Brain microvascular endothelial cell (primary cell): ENCODE data around the gene SGSM2.

ENCODE experiments used
- DNase-seq: peaks from one replicate; pipeline ENCODE4 v3.0.0-alpha.2; 2020
- H3K27ac ChIP-seq: fragments of 250-450 bp; sonication (Bioruptor Pico); 2 replicates; pipeline ENCODE4 v1.5.1; 2020; ENCODE audit warnings: mild to moderate bottlenecking, moderate library complexity
- H3K27me3 ChIP-seq: fragments of 250-450 bp; sonication (Bioruptor Pico); replicated peaks from 2 replicates; pipeline ENCODE4 v1.5.1; 2020; ENCODE audit warnings: mild to moderate bottlenecking
- H3K36me3 ChIP-seq: fragments of 250-450 bp; sonication (Bioruptor Pico); replicated peaks from 2 replicates; pipeline ENCODE4 v1.5.1; 2020; ENCODE audit warnings: mild to moderate bottlenecking
- H3K4me3 ChIP-seq: 2 replicates; pipeline ENCODE4 v1.5.1; 2011; ENCODE audit warnings: low read depth, mild to moderate bottlenecking, control low read depth, low read length, moderate library complexity
- in situ Hi-C: cut with HindIII; loops from 2 replicates; pipeline ENCODE4 v1.10.0; 2017; ENCODE audit warnings: low sequenced_read_pairs, low pct_ligation_motif_present
- TF ChIP-seq, protein P1 (sequence below): IDR thresholded peaks from 2 replicates; pipeline ENCODE4 v1.5.1; 2011; ENCODE audit warnings: low read depth, mild to moderate bottlenecking, moderate library complexity, low read length, control low read depth, inconsistent platforms; ENCODE audit errors: missing control alignments

The SGSM2 gene

DNA sequence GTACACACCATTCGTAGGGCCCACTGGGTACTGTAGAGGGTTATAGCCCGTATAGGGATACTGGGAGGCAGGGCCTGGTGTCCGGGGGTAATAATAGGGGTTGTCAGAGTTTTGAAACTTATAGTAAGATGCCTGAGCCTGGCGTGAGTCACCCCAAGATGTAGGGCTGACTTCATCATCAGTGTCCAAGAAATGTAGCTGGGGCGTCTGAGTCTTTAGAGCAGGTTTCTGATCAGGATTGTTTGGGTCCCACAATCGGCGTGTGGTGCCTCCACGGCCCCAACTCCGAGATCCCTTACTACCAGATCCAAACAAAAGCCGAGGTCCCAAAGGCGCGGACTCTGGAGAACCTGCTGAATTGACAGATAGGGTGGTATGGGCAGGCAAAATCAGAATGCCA lies 38.2 kb upstream of the SGSM2 start:
- H3K36me3 ChIP-seq = peaks cover 31% of the 10 kb centered on the region
- no peak overlapping the region for H3K4me3 ChIP-seq
- in situ Hi-C loops = no loop called here

GRCh38 chr17:2299756-2300155 lies 37.5 kb upstream of the SGSM2 start:
- in situ Hi-C loops = no loop called here
- Histone ChIP-seq H3K27ac (no peak overlapping the region), H3K4me3 (no peak overlapping the region), H3K27me3 (no peaks in the 10 kb centered on the region), H3K36me3 (peaks cover 29% of the 10 kb centered on the region)
- TF ChIP-seq, protein P1, sequence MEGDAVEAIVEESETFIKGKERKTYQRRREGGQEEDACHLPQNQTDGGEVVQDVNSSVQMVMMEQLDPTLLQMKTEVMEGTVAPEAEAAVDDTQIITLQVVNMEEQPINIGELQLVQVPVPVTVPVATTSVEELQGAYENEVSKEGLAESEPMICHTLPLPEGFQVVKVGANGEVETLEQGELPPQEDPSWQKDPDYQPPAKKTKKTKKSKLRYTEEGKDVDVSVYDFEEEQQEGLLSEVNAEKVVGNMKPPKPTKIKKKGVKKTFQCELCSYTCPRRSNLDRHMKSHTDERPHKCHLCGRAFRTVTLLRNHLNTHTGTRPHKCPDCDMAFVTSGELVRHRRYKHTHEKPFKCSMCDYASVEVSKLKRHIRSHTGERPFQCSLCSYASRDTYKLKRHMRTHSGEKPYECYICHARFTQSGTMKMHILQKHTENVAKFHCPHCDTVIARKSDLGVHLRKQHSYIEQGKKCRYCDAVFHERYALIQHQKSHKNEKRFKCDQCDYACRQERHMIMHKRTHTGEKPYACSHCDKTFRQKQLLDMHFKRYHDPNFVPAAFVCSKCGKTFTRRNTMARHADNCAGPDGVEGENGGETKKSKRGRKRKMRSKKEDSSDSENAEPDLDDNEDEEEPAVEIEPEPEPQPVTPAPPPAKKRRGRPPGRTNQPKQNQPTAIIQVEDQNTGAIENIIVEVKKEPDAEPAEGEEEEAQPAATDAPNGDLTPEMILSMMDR = no peak
- DNase-seq = no peak

More for the DNA sequence above, 38.2 kb upstream of the SGSM2 start:
- no peak overlapping the region for H3K27ac ChIP-seq
- DNase-seq = no peak
- TF ChIP-seq, protein P1 = no peak
- no peaks in the 10 kb centered on the region for H3K27me3 ChIP-seq

DNA sequence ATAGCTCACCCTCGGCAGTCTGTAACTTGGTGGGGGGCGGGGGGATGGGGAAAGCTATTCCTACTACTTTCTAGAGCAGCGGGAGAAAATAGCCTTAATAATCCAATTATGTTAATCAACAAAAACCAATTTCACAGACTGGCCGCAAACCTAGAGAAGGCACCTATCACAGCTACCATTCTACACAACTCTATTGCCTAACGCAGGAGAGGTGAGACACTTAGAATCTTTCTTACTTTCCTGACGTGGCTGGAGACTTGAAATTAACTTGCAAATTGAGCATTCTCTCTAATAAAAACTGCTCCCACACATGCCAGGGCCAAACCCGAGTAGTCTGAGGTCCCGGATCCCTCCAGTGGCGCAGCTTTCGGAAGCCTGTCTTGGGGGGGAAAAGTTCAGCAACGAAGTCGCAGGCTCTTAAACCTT lies 34.5 kb upstream of the SGSM2 start:
- Histone ChIP-seq H3K36me3 (peaks cover 15% of the 10 kb centered on the region), H3K27me3 (no peaks in the 10 kb centered on the region), H3K27ac (peak overlapping the region; percentile 80), H3K4me3 (peak overlapping the region; percentile 85)
- TF ChIP-seq, protein P1 = no peak
- in situ Hi-C loops = no loop called here
- DNase-seq = no peak

DNA sequence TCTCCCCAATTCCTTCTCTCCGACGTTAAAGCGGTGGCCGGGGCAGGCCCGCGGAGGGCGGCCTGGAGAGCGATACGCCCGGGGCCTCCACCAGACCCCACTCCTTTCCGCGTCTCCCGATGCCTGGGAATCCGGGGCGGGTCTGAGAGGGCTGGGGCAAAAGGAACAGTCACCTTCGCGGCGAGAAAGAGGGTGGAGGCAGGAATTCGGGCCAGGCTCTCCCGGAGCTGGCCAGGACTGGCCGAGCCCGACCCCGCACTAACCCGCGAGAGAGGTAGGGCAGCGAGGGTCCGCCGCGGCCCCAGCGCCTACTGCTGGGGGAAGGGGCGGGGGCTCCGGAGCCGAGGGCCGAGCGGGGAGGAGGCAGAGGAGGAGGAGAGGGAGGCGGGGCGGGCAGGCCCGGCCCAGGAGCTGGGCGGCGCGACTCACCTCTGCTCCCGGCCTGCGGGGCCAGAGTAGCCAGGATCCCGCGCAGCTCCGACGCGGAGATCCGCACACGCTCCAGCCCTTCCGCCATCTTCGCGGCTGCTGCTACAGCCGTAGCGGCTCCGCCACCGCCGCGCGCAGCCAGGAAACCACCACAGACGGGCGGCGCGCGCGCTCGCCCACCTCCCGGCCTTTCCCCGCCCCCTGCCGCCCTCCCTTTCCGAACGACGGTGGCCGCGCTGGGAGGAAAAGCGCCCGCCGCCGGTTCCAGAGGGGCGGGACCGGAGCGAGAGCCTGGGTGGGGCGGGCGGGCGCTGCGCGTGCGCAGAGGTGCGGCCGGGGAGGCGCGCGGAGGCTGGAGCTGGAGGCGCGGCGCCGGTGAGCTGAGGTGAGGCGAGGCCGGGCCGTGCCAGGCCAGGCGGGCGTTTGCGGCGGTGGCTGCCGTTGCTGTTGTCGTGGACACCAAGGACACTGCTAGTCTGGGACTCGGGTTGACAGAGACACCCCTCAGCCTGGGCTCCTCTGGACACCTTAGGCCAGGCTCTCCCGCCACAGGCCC lies 33.8 kb upstream of the SGSM2 start, which contains the start of the genes SMG6 and SRR:
Gene SMG6, minus strand, starts transcription at position 582 of the 985 bp plus-strand sequence. Its CDS starts 65 bp downstream, at position 517.
Gene SRR, plus strand, starts transcription at position 747 of the 985 bp plus-strand sequence. CDS start 11,611 bp downstream, outside the sequence.
- Histone ChIP-seq H3K27ac (peak within 1 kb of the TSS; percentile 80), H3K27me3 (no peaks in the 10 kb centered on the region), H3K36me3 (peaks cover 14% of the 10 kb centered on the region), H3K4me3 (peak within 1 kb of the TSS; percentile 85)
- in situ Hi-C loops = no loop called here
- TF ChIP-seq, protein P1 = no peak
- peak; percentile 73 for DNase-seq

- Histone ChIP-seq H3K36me3 (peaks cover 2% of the 10 kb centered on the region), H3K27me3 (no peaks in the 10 kb centered on the region), H3K27ac (no peak overlapping the region), H3K4me3 (no peak overlapping the region)
- no peak for DNase-seq
- in situ Hi-C loops = no loop called here
- TF ChIP-seq, protein P1 = no peak
Measured at GRCh38 chr17:2304931-2305330, 32.4 kb upstream of the SGSM2 start.
